Measurements from ENCODE around the gene NCOA7.

NCOA7 gene

DNA sequence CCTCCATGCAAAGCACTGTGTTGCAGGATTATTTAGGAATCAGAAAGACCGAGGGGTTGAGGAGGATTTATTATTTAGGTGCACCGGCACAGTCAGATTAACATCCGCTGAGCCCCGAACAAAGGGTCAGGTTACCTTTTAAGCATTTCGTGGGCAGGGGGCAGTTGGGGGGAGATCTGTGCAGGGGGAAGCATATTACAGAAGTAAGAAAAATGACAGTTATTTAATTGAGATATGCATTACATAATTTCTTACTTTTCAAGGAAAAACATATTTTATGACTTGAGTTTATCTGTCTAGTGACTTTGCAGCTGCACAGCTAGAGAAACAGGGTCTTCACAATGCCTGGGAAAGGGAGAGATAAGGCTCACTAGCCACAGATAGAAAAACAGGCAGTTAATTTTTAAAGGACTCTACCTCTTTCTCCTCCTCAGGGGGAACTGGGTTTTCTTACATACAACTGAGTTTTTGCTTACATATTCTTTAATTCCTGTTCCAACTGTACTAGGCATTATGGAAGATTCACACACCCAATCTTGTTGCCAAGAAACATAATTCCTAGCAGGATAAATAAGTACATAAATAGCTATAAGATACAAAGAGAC is 164.1 kb downstream of the NCOA7 start:
- TF ChIP-seq POU2F2 (IDR thresholded peaks at IDR 0.05; ENCODE audit: low read depth, low read length) (no peak), POLR2AphosphoS5 (IDR thresholded peaks at IDR 0.05; ENCODE audit: low read depth, low read length) (no peak), POLR2A (IDR thresholded peaks at IDR 0.05; ENCODE audit: low read depth, low read length) (no peak), SPI1 (IDR thresholded peaks at IDR 0.05; ENCODE audit: low read depth, low read length) (no peak), TAF1 (IDR thresholded peaks at IDR 0.05; ENCODE audit: low read depth, low read length) (no peak), PAX5 (IDR thresholded peaks at IDR 0.05; ENCODE audit: insufficient read depth, low read length, severe bottlenecking) (no peak)
- no peak for DNase-seq (ENCODE audit: insufficient read length, low spot score)
- no peak for FAIRE-seq

DNA sequence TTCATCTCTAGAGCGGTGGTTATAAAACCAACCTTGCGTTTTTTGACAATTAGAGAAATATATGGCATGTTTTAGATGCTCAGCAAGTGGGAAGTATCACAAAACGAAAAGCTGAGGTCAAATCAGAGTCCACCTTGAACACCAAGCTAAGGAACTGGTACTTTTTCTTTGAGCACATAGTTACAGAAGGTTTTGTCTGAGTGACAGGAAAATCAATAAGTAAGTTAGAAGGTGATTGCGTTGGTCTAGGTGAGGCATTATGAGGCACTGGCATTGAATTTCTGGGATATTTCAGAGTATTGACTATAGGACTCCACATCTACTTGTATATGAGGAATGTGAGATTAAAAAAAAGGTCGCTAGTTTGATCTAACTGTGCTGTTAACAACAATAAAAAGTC is 165.2 kb downstream of the NCOA7 start:
- no peak for DNase-seq (ENCODE audit: insufficient read length, low spot score)

DNA sequence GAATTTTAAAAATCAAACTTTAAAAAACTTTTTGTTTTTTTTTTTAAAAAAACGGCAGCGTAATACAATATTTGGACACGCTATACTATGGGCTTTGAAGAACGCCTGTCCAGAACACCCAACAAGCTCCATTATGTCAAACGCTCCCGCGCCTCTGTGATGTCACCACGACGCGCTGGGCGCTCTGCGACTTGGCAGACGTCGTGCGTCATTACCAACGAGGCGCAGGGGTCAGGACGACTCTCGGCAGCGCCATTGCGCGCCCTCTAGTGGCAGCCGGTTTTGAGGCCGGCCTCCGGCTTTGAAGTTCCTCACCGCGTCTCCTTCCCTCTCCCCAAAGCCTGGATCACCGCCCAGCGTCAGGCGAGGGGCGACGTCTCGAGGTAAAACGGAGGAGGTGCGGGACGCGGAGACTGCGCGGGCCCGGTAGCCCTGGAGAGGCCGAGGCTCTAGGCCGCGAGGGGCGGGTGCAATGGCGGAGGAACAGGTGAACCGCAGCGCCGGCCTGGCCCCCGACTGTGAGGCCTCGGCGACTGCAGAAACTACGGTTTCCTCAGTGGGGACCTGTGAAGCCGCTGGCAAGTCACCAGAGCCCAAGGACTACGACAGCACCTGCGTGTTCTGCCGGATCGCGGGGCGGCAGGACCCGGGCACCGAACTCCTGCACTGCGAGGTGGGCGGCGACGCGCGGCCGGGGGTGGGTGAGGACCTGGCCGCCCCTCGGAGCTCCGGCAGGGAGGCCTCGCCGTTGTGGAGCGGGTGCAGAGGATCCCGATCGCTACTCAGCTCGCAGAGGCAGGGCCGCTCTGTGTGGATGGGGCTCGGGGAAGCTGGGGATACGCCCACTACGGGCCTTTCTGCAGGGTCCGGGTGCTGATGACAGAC is 166.0 kb downstream of the NCOA7 start, which contains the start of gene HINT3:
Gene HINT3 (plus strand): TSS at position 265 of the 885 bp plus-strand sequence. CDS start 208 bp downstream, at position 473.
- TF ChIP-seq POLR2AphosphoS5 (IDR thresholded peaks at IDR 0.05; ENCODE audit: low read depth, low read length) (peak; percentile 56; the same call in 1 of the 2 replicates), TAF1 (IDR thresholded peaks at IDR 0.05; ENCODE audit: low read depth, low read length) (no peak), SPI1 (IDR thresholded peaks at IDR 0.05; ENCODE audit: low read depth, low read length) (peak; percentile 28; the same call in 1 of the 2 replicates), PAX5 (IDR thresholded peaks at IDR 0.05; ENCODE audit: insufficient read depth, low read length, severe bottlenecking) (peak; percentile 40), POLR2A (IDR thresholded peaks at IDR 0.05; ENCODE audit: low read depth, low read length) (no peak), POU2F2 (IDR thresholded peaks at IDR 0.05; ENCODE audit: low read depth, low read length) (peak; percentile 52; the same call in 1 of the 2 replicates)
- DNase-seq (ENCODE audit: insufficient read length, low spot score) (peak; percentile 79), FAIRE-seq (peak; percentile 99)

More for the DNA sequence above, 165.2 kb downstream of the NCOA7 start:
- no peak for FAIRE-seq
- no peak for TF ChIP-seq TAF1 (IDR thresholded peaks at IDR 0.05; ENCODE audit: low read depth, low read length)
- TF ChIP-seq POLR2A (IDR thresholded peaks at IDR 0.05; ENCODE audit: low read depth, low read length) = no peak
- TF ChIP-seq PAX5 (IDR thresholded peaks at IDR 0.05; ENCODE audit: insufficient read depth, low read length, severe bottlenecking) = no peak
- no peak for TF ChIP-seq POLR2AphosphoS5 (IDR thresholded peaks at IDR 0.05; ENCODE audit: low read depth, low read length)
- TF ChIP-seq SPI1 (IDR thresholded peaks at IDR 0.05; ENCODE audit: low read depth, low read length) = no peak
- TF ChIP-seq POU2F2 (IDR thresholded peaks at IDR 0.05; ENCODE audit: low read depth, low read length) = no peak

DNA sequence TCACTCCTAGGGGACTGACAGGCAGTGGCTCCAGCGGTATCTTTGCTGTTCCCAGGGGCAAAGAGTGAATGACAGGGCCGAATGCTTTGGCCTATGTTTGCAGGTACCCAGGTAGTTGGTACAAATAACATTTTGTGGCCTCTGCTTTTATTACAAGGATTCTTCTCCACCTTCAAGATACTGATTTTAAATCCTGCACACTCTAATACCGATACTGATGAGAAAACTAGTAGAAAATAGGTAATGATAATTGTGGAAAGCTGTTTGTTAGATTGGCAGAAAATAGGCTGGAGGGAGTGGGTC is 166.6 kb downstream of the NCOA7 start:
- DNase-seq (ENCODE audit: insufficient read length, low spot score) (no peak), FAIRE-seq (no peak)
- TF ChIP-seq POLR2A (IDR thresholded peaks at IDR 0.05; ENCODE audit: low read depth, low read length) = no peak

DNA sequence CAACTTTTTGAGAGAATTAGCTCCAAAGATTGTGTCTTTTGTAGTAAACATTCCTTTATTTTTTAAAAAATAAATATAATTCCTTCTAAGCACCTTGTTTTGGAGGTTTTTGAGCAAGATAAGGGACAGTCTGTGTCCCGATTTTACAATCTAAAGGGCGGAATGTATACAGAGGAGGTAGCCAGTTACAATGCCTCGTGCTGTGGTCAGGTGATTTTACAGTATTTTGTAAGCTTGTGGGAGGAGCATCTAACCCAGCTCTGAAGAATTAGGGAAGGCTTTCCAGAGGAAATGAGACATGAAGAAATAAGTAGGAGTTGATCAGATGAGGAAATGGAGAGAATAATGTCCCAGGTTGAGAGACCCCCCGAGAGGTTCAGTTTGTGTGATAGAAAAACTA is 167.1 kb downstream of the NCOA7 start:
- TF ChIP-seq SPI1 (IDR thresholded peaks at IDR 0.05; ENCODE audit: low read depth, low read length) (no peak), TAF1 (IDR thresholded peaks at IDR 0.05; ENCODE audit: low read depth, low read length) (no peak), POLR2AphosphoS5 (IDR thresholded peaks at IDR 0.05; ENCODE audit: low read depth, low read length) (no peak), POU2F2 (IDR thresholded peaks at IDR 0.05; ENCODE audit: low read depth, low read length) (no peak), POLR2A (IDR thresholded peaks at IDR 0.05; ENCODE audit: low read depth, low read length) (no peak), PAX5 (IDR thresholded peaks at IDR 0.05; ENCODE audit: insufficient read depth, low read length, severe bottlenecking) (no peak)
- DNase-seq (ENCODE audit: insufficient read length, low spot score) (no peak), FAIRE-seq (peak; percentile 38)

DNA sequence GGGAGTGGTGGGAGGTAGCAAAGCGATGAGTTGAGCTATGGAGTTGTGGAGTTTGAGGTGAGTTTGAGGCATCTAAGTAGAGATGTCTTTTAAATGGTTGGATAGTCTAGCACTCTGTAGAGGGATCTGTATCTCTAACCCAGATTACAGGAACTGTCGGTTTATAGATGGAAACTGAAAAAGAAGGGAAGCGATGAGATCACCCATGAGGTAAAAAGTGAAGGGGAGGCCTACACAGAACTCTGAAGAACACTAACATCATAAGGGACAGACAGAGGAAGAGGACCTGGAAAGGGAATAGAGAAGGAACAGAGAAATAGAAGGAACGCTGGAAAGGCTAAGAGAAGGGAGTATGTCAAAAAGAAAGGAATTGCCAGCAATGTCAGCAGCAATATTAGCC is 168.3 kb downstream of the NCOA7 start:
- no peak for FAIRE-seq
- TF ChIP-seq SPI1 (IDR thresholded peaks at IDR 0.05; ENCODE audit: low read depth, low read length) (no peak), POLR2A (IDR thresholded peaks at IDR 0.05; ENCODE audit: low read depth, low read length) (no peak), POU2F2 (IDR thresholded peaks at IDR 0.05; ENCODE audit: low read depth, low read length) (no peak), TAF1 (IDR thresholded peaks at IDR 0.05; ENCODE audit: low read depth, low read length) (no peak), PAX5 (IDR thresholded peaks at IDR 0.05; ENCODE audit: insufficient read depth, low read length, severe bottlenecking) (no peak), POLR2AphosphoS5 (IDR thresholded peaks at IDR 0.05; ENCODE audit: low read depth, low read length) (no peak)

DNA sequence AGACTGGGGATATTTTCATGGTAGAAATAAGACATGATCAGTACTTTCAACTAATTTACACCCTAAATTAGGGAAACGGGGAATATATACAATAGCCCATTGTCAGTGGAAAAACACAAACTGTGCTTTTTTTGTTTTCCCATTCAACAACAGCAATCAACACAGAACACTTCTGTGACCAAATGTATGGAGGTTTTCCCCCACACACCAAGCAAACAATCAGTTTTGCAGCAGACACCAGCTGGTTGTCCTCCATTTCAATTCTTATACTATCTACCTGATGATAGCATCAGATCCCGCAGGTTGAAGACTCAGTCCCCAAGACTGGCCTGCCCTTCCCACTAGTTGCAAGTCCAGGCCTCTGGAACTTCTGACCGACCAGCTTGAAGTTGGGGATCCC is 170.4 kb downstream of the NCOA7 start:
- FAIRE-seq (no peak), DNase-seq (ENCODE audit: insufficient read length, low spot score) (no peak)
- no peak for TF ChIP-seq PAX5 (IDR thresholded peaks at IDR 0.05; ENCODE audit: insufficient read depth, low read length, severe bottlenecking)
- no peak for TF ChIP-seq POLR2AphosphoS5 (IDR thresholded peaks at IDR 0.05; ENCODE audit: low read depth, low read length)
- no peak for TF ChIP-seq POU2F2 (IDR thresholded peaks at IDR 0.05; ENCODE audit: low read depth, low read length)
- TF ChIP-seq SPI1 (IDR thresholded peaks at IDR 0.05; ENCODE audit: low read depth, low read length) = no peak
- TF ChIP-seq TAF1 (IDR thresholded peaks at IDR 0.05; ENCODE audit: low read depth, low read length) = no peak
- TF ChIP-seq POLR2A (IDR thresholded peaks at IDR 0.05; ENCODE audit: low read depth, low read length) = no peak

More for the DNA sequence above, 168.3 kb downstream of the NCOA7 start:
- no peak for DNase-seq (ENCODE audit: insufficient read length, low spot score)

DNA sequence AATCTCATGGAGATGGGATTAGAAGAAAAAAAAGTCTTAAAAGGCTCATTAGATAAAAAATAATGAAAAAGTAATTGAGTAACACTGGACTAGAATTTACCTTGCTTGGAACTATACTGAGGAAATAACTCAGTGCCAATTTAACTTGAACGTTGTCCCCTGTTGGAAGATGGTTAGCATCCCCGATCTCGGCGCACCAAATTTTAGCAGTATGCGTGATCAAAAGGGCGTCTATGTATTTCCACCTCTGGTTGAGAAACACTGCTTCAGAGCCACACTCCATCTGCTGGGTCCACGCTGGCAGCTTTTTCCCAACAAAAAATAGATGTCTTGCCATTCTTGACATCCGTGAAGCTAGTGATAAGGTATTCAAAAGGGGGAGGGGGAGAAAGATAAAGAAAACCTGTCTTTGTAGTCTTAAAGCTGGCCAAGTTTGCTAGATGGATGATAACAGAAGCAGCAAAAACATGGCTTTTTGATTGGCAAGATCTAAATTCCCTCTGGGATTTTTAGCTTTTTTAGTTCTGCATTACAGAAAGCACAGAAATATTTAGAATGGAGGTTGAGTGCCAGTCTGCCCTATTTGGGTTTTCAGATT is 172.2 kb downstream of the NCOA7 start:
- no peak for TF ChIP-seq POLR2AphosphoS5 (IDR thresholded peaks at IDR 0.05; ENCODE audit: low read depth, low read length)
- TF ChIP-seq POU2F2 (IDR thresholded peaks at IDR 0.05; ENCODE audit: low read depth, low read length) = no peak
- no peak for TF ChIP-seq TAF1 (IDR thresholded peaks at IDR 0.05; ENCODE audit: low read depth, low read length)
- no peak for TF ChIP-seq PAX5 (IDR thresholded peaks at IDR 0.05; ENCODE audit: insufficient read depth, low read length, severe bottlenecking)
- no peak for TF ChIP-seq SPI1 (IDR thresholded peaks at IDR 0.05; ENCODE audit: low read depth, low read length)

DNA sequence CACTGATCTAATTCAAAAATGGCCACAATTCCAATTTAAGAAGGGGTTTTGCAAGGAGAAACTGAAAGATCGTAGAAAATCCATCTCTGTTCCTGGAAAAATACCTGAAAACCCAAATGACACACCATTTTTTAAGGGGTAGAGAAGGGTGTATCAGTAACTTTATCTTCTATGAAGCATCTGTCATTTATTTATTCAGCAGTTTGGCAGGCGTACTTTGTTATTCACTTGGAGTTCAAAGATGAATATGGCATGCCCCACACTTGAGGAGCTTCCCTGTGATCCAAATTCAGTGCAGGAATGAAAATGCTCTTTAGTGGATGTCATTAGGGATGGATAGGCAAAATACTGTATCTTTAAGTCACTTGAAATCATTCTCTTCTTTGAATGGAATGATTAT is 173.1 kb downstream of the NCOA7 start:
- FAIRE-seq (no peak), DNase-seq (ENCODE audit: insufficient read length, low spot score) (no peak)
- no peak for TF ChIP-seq TAF1 (IDR thresholded peaks at IDR 0.05; ENCODE audit: low read depth, low read length)
- no peak for TF ChIP-seq POU2F2 (IDR thresholded peaks at IDR 0.05; ENCODE audit: low read depth, low read length)
- TF ChIP-seq PAX5 (IDR thresholded peaks at IDR 0.05; ENCODE audit: insufficient read depth, low read length, severe bottlenecking) = no peak
- TF ChIP-seq POLR2AphosphoS5 (IDR thresholded peaks at IDR 0.05; ENCODE audit: low read depth, low read length) = no peak

More for the DNA sequence above, 172.2 kb downstream of the NCOA7 start:
- FAIRE-seq (no peak), DNase-seq (ENCODE audit: insufficient read length, low spot score) (no peak)

All from GM12891 (cell line).